Measurements from ENCODE around the gene SLCO2B1.

Gene SLCO2B1

GRCh38 chr11:75239531-75240290 lies 88.8 kb downstream of the SLCO2B1 start:
- in situ Hi-C loops (cut with HindIII; ENCODE audit: low pct_ligation_motif_present, low pct_unique_long_range_greater_than_20kb, low sequenced_read_pairs) = no loop called here
- DNase-seq = no peak

- in situ Hi-C loops (cut with HindIII; ENCODE audit: low pct_ligation_motif_present, low pct_unique_long_range_greater_than_20kb, low sequenced_read_pairs) = no loop called here
- DNase-seq = no peak
These were observed 89.6 kb downstream of the SLCO2B1 start, which contains the start of gene TPBGL for GRCh38 chr11:75240311-75241035. Gene TPBGL, plus strand, starts transcription at chr11:75240774. Its CDS starts 276 bp downstream, at chr11:75241050.

- peak; percentile 79 for DNase-seq
- in situ Hi-C loops (cut with HindIII; ENCODE audit: low pct_ligation_motif_present, low pct_unique_long_range_greater_than_20kb, low sequenced_read_pairs) = no loop called here
These were observed 90.4 kb downstream of the SLCO2B1 start for GRCh38 chr11:75241036-75241905.

GRCh38 chr11:75241906-75242644 lies 91.2 kb downstream of the SLCO2B1 start:
- DNase-seq = no peak
- in situ Hi-C loops (cut with HindIII; ENCODE audit: low pct_ligation_motif_present, low pct_unique_long_range_greater_than_20kb, low sequenced_read_pairs) = no loop called here

GRCh38 chr11:75242722-75243600 lies 92.1 kb downstream of the SLCO2B1 start:
- no peak for DNase-seq
- in situ Hi-C loops (cut with HindIII; ENCODE audit: low pct_ligation_motif_present, low pct_unique_long_range_greater_than_20kb, low sequenced_read_pairs) = no loop called here

GRCh38 chr11:75244052-75244814 lies 93.3 kb downstream of the SLCO2B1 start:
- no peak for DNase-seq
- in situ Hi-C loops (cut with HindIII; ENCODE audit: low pct_ligation_motif_present, low pct_unique_long_range_greater_than_20kb, low sequenced_read_pairs) = no loop called here

GRCh38 chr11:75245356-75246005 lies 94.6 kb downstream of the SLCO2B1 start:
- DNase-seq = no peak
- in situ Hi-C loops (cut with HindIII; ENCODE audit: low pct_ligation_motif_present, low pct_unique_long_range_greater_than_20kb, low sequenced_read_pairs) = no loop called here

GRCh38 chr11:75246006-75246670 lies 95.2 kb downstream of the SLCO2B1 start:
- in situ Hi-C loops (cut with HindIII; ENCODE audit: low pct_ligation_motif_present, low pct_unique_long_range_greater_than_20kb, low sequenced_read_pairs) = no loop called here
- no peak for DNase-seq

GRCh38 chr11:75246671-75247350 lies 95.9 kb downstream of the SLCO2B1 start:
- no peak for DNase-seq
- in situ Hi-C loops (cut with HindIII; ENCODE audit: low pct_ligation_motif_present, low pct_unique_long_range_greater_than_20kb, low sequenced_read_pairs) = no loop called here

- DNase-seq = no peak
- in situ Hi-C loops (cut with HindIII; ENCODE audit: low pct_ligation_motif_present, low pct_unique_long_range_greater_than_20kb, low sequenced_read_pairs) = no loop called here
These were observed 98.0 kb downstream of the SLCO2B1 start for GRCh38 chr11:75248924-75249256.

GRCh38 chr11:75249704-75250103 lies 98.8 kb downstream of the SLCO2B1 start:
- in situ Hi-C loops (cut with HindIII; ENCODE audit: low pct_ligation_motif_present, low pct_unique_long_range_greater_than_20kb, low sequenced_read_pairs) = no loop called here
- no peak for DNase-seq

- in situ Hi-C loops (cut with HindIII; ENCODE audit: low pct_ligation_motif_present, low pct_unique_long_range_greater_than_20kb, low sequenced_read_pairs) = no loop called here
These were observed 103.4 kb downstream of the SLCO2B1 start for GRCh38 chr11:75254326-75254725.

More at GRCh38 chr11:75254326-75254725, 103.4 kb downstream of the SLCO2B1 start:
- no peak for DNase-seq
